T-helper 22 cell (primary cell): ENCODE results near the gene MAPRE2.

Experiments used
- DNase-seq: peaks from one replicate; pipeline ENCODE4 v3.0.0-alpha.2; 2020; ENCODE audit warnings: low read depth

Gene MAPRE2

GRCh38 chr18:35183886-35184285 lies 142.7 kb downstream of the MAPRE2 start:
- no peak for DNase-seq

- DNase-seq = no peak
Measured at GRCh38 chr18:35185771-35186170, 144.6 kb downstream of the MAPRE2 start.

GRCh38 chr18:35186291-35187034 lies 145.2 kb downstream of the MAPRE2 start:
- no peak for DNase-seq

- DNase-seq = no peak
Measured at GRCh38 chr18:35189510-35189909, 148.3 kb downstream of the MAPRE2 start.

GRCh38 chr18:35190948-35191697 lies 149.9 kb downstream of the MAPRE2 start:
- DNase-seq = no peak

GRCh38 chr18:35191698-35192025 lies 150.4 kb downstream of the MAPRE2 start:
- DNase-seq = no peak

GRCh38 chr18:35192415-35192814 lies 151.2 kb downstream of the MAPRE2 start:
- DNase-seq = no peak
